HEK293T (cell line): Measurements from ENCODE around the gene HSDL2.

ENCODE experiments used
- CTCF ChIA-PET: fragments of 350-600 bp; formaldehyde crosslinking; extraction: SDS; loops from one replicate; lab custom pipeline; 2021; ENCODE audit warnings: antibody characterized with exemption, inconsistent platforms; lab: Yijun Ruan, JAX
- POLR2A ChIA-PET: fragments of 350-600 bp; formaldehyde crosslinking; extraction: SDS; loops from one replicate; lab custom pipeline; 2020; ENCODE audit warnings: antibody characterized with exemption, inconsistent platforms; lab: Yijun Ruan, JAX
- DNase-seq: peaks from one replicate; pipeline ENCODE4 v3.0.0; 2012; ENCODE audit warnings: mixed read lengths; ENCODE audit errors: extremely low spot score
- ARNT ChIP-seq: fragments of 450-650 bp; IDR thresholded peaks from 2 replicates; pipeline ENCODE4 v1.6.1; 2017; ENCODE audit warnings: mild to moderate bottlenecking
- BHLHE40 ChIP-seq: fragments of 450-650 bp; IDR thresholded peaks from 2 replicates; pipeline ENCODE4 v1.6.1; 2016; ENCODE audit warnings: mild to moderate bottlenecking, moderate library complexity, borderline replicate concordance
- CTBP1 ChIP-seq: fragments of 450-650 bp; IDR thresholded peaks from 2 replicates; pipeline ENCODE4 v1.6.1; 2016; ENCODE audit warnings: borderline replicate concordance
- ELF4 ChIP-seq: fragments of 450-650 bp; IDR thresholded peaks from 2 replicates; pipeline ENCODE4 v1.6.1; 2017; ENCODE audit warnings: antibody characterized with exemption
- FOXA1 ChIP-seq: fragments of 450-650 bp; IDR thresholded peaks from 2 replicates; pipeline ENCODE4 v1.6.1; 2016; ENCODE audit warnings: mild to moderate bottlenecking
- FOXK2 ChIP-seq: fragments of 450-650 bp; IDR thresholded peaks from 2 replicates; pipeline ENCODE4 v1.6.1; 2016; ENCODE audit warnings: mild to moderate bottlenecking
- FOXM1 ChIP-seq: fragments of 450-650 bp; IDR thresholded peaks from 2 replicates; pipeline ENCODE4 v1.6.1; 2017; ENCODE audit warnings: mild to moderate bottlenecking, borderline replicate concordance
- HDGF ChIP-seq: fragments of 450-650 bp; IDR thresholded peaks from 2 replicates; pipeline ENCODE4 v1.6.1; 2017; ENCODE audit warnings: antibody characterized with exemption, borderline replicate concordance
- L3MBTL2 ChIP-seq: fragments of 450-650 bp; conservative IDR thresholded peaks from 2 replicates; pipeline ENCODE4 v1.6.1; 2016; ENCODE audit warnings: mild to moderate bottlenecking
- LEF1 ChIP-seq: fragments of 450-650 bp; IDR thresholded peaks from 2 replicates; pipeline ENCODE4 v1.6.1; 2017; ENCODE audit warnings: mild to moderate bottlenecking, borderline replicate concordance
- NFRKB ChIP-seq: fragments of 450-650 bp; IDR thresholded peaks from 2 replicates; pipeline ENCODE4 v1.6.1; 2016; ENCODE audit warnings: mild to moderate bottlenecking, moderate library complexity
- SP1 ChIP-seq: fragments of 450-650 bp; IDR thresholded peaks from 2 replicates; pipeline ENCODE4 v1.6.1; 2017
- SUZ12 ChIP-seq: fragments of 450-650 bp; IDR thresholded peaks from 2 replicates; pipeline ENCODE4 v1.6.1; 2016; ENCODE audit warnings: mild to moderate bottlenecking
- TARDBP ChIP-seq: fragments of 450-650 bp; IDR thresholded peaks from 2 replicates; pipeline ENCODE4 v1.6.1; 2016
- ZNF384 ChIP-seq: fragments of 450-650 bp; IDR thresholded peaks from 2 replicates; pipeline ENCODE4 v1.6.1; 2016
- TF ChIP-seq, protein P1 (sequence below): fragments of 450-650 bp; IDR thresholded peaks from 2 replicates; pipeline ENCODE4 v1.6.1; 2016

Gene HSDL2

DNA sequence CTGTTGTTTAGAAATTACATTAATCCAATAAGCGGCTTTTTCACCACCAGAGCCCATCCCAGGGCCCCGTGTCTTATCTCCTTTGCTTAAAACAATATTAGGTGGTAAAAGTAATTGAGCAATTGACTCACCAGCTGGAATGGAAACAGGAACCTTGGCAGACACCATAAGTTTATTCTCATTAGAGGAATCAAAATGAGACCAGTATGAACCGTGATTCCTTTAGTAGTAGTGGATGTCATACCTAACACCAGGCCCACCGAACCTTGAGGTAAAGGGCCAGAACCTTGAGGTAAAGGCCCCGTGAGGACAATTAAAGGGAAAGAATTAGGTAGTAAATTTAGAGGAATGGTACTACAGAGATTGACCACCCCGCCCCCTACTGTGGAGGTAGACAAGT, 16.5 kb downstream of the HSDL2 start:
- DNase-seq = no peak
- no peak for TF ChIP-seq TARDBP
- no peak for TF ChIP-seq FOXM1
- TF ChIP-seq FOXK2 = no peak
- no peak for TF ChIP-seq ZNF384
- no peak for TF ChIP-seq BHLHE40
- no peak for TF ChIP-seq ELF4
- no peak for TF ChIP-seq FOXA1
- no peak for TF ChIP-seq SUZ12
- TF ChIP-seq, protein P1, sequence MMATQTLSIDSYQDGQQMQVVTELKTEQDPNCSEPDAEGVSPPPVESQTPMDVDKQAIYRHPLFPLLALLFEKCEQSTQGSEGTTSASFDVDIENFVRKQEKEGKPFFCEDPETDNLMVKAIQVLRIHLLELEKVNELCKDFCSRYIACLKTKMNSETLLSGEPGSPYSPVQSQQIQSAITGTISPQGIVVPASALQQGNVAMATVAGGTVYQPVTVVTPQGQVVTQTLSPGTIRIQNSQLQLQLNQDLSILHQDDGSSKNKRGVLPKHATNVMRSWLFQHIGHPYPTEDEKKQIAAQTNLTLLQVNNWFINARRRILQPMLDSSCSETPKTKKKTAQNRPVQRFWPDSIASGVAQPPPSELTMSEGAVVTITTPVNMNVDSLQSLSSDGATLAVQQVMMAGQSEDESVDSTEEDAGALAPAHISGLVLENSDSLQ = no peak
- TF ChIP-seq NFRKB = no peak
- TF ChIP-seq HDGF = no peak
- no peak for TF ChIP-seq SP1
- no peak for TF ChIP-seq LEF1
- POLR2A ChIA-PET = no interaction called here
- CTCF ChIA-PET = no interaction called here

DNA sequence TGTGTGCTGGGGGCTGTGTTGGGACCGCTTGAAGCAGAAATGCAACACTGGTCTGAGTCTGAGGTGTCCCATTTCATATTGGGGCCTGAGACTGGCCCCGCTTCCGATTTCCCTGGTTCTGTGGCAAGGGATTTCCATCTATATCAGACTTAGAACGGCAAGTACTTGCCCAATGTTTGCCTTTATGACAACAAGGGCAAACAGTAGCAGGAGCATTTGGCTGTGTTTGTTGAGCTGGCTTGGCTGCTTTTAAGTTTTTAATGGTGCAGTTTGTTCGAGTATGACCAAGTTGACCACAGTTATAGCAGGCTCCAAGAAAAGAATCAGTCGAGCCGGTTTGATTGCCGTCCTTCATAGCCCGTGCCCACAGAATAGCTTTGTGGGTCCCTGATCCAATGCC, 17.0 kb downstream of the HSDL2 start:
- no peak for DNase-seq
- CTCF ChIA-PET = no interaction called here
- TF ChIP-seq HDGF (no peak), TARDBP (no peak), NFRKB (no peak), ZNF384 (no peak), SP1 (no peak), FOXM1 (no peak), LEF1 (no peak), ARNT (no peak), FOXA1 (no peak)
- POLR2A ChIA-PET = no interaction called here

DNA sequence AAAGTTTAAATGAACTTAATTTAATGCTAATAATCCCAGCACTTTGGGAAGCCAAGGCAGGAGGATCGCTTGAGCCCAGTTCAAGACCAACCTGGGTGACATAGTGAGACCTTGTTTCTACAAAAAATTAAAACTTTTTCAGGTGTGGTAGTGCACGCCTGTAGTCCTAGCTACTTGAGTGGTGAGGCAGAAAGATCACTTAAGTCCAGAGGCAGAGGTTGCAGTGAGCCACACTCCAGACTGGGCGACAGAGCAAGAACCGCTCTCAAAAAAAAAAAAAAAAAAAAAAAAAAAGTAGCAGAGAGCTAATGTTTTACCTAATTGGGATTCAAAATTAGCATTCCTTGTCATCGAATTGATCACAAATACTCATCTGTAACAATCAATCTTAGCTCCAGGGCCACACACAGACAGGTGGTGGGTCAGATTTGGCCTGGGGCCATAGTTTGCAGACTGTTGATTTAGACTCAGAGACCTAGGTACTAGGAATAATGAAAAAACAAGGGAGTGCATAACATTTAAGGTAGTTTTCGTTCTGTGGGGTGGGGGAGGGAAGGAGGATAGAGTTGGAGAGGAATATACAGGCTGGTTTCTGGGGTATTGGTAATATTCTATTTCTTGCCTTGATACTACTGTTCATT, 21.4 kb downstream of the HSDL2 start:
- ChIA-PET CTCF (no interaction called here), POLR2A (no interaction called here)
- no peak for DNase-seq
- TF ChIP-seq ARNT = no peak
- no peak for TF ChIP-seq FOXM1
- TF ChIP-seq, protein P1 = no peak
- no peak for TF ChIP-seq LEF1
- TF ChIP-seq BHLHE40 = no peak
- TF ChIP-seq SP1 = no peak
- no peak for TF ChIP-seq FOXK2
- no peak for TF ChIP-seq ZNF384
- no peak for TF ChIP-seq CTBP1
- TF ChIP-seq L3MBTL2 = no peak
- no peak for TF ChIP-seq SUZ12
- no peak for TF ChIP-seq ELF4
- TF ChIP-seq HDGF = no peak
- TF ChIP-seq NFRKB = no peak
- TF ChIP-seq TARDBP = no peak

DNA sequence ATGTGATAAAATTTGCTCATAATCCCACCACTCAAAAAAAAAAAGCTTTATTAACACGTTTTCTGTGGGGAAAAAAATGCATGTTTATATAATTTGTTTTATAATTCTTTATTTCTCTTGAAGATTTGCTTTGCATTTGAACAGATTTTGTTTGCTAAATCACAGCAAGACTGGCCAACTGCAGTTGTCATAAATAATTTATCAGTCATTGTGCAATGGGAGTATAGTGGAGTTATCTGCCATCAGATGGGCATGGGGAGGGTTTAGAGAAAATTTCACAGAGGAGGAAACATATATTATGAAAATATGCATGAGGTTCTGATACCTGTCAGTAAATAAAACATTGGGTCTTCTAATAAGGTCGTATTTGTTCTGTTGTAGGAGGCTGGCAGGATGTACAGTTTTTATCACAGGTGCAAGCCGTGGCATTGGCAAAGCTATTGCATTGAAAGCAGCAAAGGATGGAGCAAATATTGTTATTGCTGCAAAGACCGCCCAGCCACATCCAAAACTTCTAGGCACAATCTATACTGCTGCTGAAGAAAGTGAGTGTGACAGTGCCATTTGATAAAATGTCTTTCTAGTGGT, 23.8 kb downstream of the HSDL2 start:
- no peak for DNase-seq
- ChIA-PET POLR2A (interaction anchor here (0.7 kb wide), 1 partner anchor 20 kb away, joined by 3 read pairs; no protein-coding TSS in a partner anchor), CTCF (interaction anchor here (0.6 kb wide), 2 partner anchors 12 to 306 kb away, joined by 3 to 4 read pairs; no protein-coding TSS in a partner anchor)
- TF ChIP-seq FOXK2 = no peak
- no peak for TF ChIP-seq ARNT
- TF ChIP-seq LEF1 = no peak
- no peak for TF ChIP-seq SUZ12
- no peak for TF ChIP-seq ZNF384
- TF ChIP-seq NFRKB = no peak
- TF ChIP-seq BHLHE40 = no peak
- no peak for TF ChIP-seq FOXA1
- TF ChIP-seq CTBP1 = no peak
- no peak for TF ChIP-seq ELF4
- TF ChIP-seq L3MBTL2 = no peak
- TF ChIP-seq FOXM1 = no peak
- TF ChIP-seq TARDBP = no peak
- no peak for TF ChIP-seq HDGF
- TF ChIP-seq SP1 = no peak
- TF ChIP-seq, protein P1 = no peak

DNA sequence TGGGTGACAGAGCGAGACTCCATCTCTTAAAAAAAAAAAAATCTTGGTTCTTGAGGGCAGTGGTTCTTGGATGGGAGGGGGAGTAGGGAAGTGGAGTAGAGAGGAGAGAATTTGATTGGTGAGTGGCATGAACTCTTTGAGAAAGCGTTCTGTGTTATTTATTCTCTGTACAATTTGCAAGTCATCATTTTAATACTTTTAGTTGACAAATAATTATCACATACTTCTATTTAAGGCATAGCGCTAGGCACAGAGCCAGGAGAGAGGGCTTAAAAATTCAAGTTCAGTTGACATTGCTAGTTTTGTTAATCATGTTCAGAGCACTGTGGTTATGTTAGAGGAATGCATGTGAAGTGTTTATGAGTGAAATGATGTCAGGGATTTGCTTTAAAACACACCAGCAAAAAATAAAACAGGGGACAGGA, 24.6 kb downstream of the HSDL2 start:
- ChIA-PET POLR2A (interaction anchor here (0.7 kb wide), 1 partner anchor 21 kb away, joined by 3 read pairs; no protein-coding TSS in a partner anchor), CTCF (interaction anchor here (0.6 kb wide), 2 partner anchors 11 to 307 kb away, joined by 3 to 4 read pairs; no protein-coding TSS in a partner anchor)
- DNase-seq = no peak
- no peak for TF ChIP-seq BHLHE40
- TF ChIP-seq CTBP1 = no peak
- no peak for TF ChIP-seq HDGF
- TF ChIP-seq, protein P1 = no peak
- TF ChIP-seq FOXM1 = no peak
- no peak for TF ChIP-seq SUZ12
- TF ChIP-seq LEF1 = no peak
- TF ChIP-seq L3MBTL2 = no peak
- TF ChIP-seq TARDBP = no peak
- TF ChIP-seq SP1 = no peak
- TF ChIP-seq FOXA1 = no peak
- no peak for TF ChIP-seq ZNF384
- TF ChIP-seq ELF4 = no peak
- no peak for TF ChIP-seq NFRKB
- no peak for TF ChIP-seq ARNT
- no peak for TF ChIP-seq FOXK2
